H1 (cell line): Measurements from ENCODE around the gene SPEF1. TPM values are rescaled to one million over a fixed set of nuclear protein-coding genes. Genes with fewer than 3 reads are reported as not detected.

Source experiments
- CBX5 ChIP-seq: fragments of 300-800, 300-1000 bp; sonication (generic); IDR thresholded peaks from 2 replicates; pipeline ENCODE4 v1.7.1; 2016; ENCODE audit warnings: antibody characterized with exemption, low read length, low read depth
- PHF8 ChIP-seq: fragments of 200-600 bp; sonication (generic); conservative IDR thresholded peaks from 2 replicates; pipeline ENCODE4 v1.7.1; 2012; ENCODE audit warnings: low read depth, mild to moderate bottlenecking, inconsistent platforms, low read length, moderate library complexity
- RNF2 ChIP-seq: fragments of 200-900, 300-1000 bp; sonication (generic); IDR thresholded peaks from 2 replicates; pipeline ENCODE4 v1.7.1; 2016; ENCODE audit warnings: borderline replicate concordance, low read depth, mild to moderate bottlenecking, antibody characterized with exemption, low read length; ENCODE audit not compliant: poor library complexity, severe bottlenecking; ENCODE audit errors: missing control alignments
- TAF7 ChIP-seq: optimal IDR thresholded peaks from 2 replicates; pipeline ENCODE3; 2011; ENCODE audit warnings: low read depth, mild to moderate bottlenecking, inconsistent platforms, low read length, moderate library complexity, borderline replicate concordance
- polyA plus RNA-seq, 7 experiments: library from polyadenylated mRNA; depleted of rRNA in 3 of 7; stranded (reverse) in 5 of 7; unstranded in 2 of 7; fragments of >200 nt in 5 of 7; fragments of 200-250 nt in 2 of 7; gene quantifications; 1 replicate in 5 of 7; 2 replicates in 1 of 7; 4 replicates in 1 of 7; pipeline versions ENCODE4 v1.2.1 to v1.2.3, GENCODE V29; 2011 to 2013; ENCODE audit warnings: missing spikeins in 2 of 7, mixed read lengths in 2 of 7
- total RNA-seq: library from RNA; stranded (reverse); fragmentation: NEBNext Ultra II Directional; extraction: Animal tissue kit (Norgen Biotek cat#: 25700); gene quantifications from 2 replicates; pipeline ENCODE4 v1.2.1, GENCODE V29; 2021
- TF ChIP-seq, protein P1 (sequence below): fragments of 300-600 bp; sonication (generic); IDR thresholded peaks from 2 replicates; pipeline ENCODE4 v1.7.1; 2012; ENCODE audit warnings: low read length, moderate library complexity, mild to moderate bottlenecking, inconsistent platforms; ENCODE audit not compliant: insufficient replicate concordance

SPEF1 gene
- total and polyA plus RNA-seq, 2 of the 8 experiments (the other 6 are each of a cell fraction or from before 2014, with no cell fraction given), result 0.51 to 0.71 TPM

DNA sequence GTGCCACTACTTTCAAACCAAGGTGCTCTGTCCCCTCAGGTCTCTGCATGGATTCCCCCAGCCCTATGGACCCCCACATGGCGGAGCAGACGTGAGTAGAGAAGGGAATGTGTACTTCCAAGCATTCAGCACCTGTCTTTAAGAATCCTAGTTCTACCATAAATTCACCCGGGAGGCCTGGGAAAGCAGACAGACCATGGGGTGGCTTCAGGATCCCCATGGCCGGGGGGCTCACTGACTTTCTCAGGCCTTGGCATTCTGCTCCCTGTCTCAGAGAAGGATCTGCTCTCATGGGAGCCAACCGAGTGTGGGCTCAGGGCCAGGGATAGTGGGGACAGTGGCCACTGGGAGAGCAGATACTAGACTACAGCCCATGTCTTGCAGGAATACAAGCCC is 17.1 kb upstream of the SPEF1 start (continued):
- TF ChIP-seq, protein P1, sequence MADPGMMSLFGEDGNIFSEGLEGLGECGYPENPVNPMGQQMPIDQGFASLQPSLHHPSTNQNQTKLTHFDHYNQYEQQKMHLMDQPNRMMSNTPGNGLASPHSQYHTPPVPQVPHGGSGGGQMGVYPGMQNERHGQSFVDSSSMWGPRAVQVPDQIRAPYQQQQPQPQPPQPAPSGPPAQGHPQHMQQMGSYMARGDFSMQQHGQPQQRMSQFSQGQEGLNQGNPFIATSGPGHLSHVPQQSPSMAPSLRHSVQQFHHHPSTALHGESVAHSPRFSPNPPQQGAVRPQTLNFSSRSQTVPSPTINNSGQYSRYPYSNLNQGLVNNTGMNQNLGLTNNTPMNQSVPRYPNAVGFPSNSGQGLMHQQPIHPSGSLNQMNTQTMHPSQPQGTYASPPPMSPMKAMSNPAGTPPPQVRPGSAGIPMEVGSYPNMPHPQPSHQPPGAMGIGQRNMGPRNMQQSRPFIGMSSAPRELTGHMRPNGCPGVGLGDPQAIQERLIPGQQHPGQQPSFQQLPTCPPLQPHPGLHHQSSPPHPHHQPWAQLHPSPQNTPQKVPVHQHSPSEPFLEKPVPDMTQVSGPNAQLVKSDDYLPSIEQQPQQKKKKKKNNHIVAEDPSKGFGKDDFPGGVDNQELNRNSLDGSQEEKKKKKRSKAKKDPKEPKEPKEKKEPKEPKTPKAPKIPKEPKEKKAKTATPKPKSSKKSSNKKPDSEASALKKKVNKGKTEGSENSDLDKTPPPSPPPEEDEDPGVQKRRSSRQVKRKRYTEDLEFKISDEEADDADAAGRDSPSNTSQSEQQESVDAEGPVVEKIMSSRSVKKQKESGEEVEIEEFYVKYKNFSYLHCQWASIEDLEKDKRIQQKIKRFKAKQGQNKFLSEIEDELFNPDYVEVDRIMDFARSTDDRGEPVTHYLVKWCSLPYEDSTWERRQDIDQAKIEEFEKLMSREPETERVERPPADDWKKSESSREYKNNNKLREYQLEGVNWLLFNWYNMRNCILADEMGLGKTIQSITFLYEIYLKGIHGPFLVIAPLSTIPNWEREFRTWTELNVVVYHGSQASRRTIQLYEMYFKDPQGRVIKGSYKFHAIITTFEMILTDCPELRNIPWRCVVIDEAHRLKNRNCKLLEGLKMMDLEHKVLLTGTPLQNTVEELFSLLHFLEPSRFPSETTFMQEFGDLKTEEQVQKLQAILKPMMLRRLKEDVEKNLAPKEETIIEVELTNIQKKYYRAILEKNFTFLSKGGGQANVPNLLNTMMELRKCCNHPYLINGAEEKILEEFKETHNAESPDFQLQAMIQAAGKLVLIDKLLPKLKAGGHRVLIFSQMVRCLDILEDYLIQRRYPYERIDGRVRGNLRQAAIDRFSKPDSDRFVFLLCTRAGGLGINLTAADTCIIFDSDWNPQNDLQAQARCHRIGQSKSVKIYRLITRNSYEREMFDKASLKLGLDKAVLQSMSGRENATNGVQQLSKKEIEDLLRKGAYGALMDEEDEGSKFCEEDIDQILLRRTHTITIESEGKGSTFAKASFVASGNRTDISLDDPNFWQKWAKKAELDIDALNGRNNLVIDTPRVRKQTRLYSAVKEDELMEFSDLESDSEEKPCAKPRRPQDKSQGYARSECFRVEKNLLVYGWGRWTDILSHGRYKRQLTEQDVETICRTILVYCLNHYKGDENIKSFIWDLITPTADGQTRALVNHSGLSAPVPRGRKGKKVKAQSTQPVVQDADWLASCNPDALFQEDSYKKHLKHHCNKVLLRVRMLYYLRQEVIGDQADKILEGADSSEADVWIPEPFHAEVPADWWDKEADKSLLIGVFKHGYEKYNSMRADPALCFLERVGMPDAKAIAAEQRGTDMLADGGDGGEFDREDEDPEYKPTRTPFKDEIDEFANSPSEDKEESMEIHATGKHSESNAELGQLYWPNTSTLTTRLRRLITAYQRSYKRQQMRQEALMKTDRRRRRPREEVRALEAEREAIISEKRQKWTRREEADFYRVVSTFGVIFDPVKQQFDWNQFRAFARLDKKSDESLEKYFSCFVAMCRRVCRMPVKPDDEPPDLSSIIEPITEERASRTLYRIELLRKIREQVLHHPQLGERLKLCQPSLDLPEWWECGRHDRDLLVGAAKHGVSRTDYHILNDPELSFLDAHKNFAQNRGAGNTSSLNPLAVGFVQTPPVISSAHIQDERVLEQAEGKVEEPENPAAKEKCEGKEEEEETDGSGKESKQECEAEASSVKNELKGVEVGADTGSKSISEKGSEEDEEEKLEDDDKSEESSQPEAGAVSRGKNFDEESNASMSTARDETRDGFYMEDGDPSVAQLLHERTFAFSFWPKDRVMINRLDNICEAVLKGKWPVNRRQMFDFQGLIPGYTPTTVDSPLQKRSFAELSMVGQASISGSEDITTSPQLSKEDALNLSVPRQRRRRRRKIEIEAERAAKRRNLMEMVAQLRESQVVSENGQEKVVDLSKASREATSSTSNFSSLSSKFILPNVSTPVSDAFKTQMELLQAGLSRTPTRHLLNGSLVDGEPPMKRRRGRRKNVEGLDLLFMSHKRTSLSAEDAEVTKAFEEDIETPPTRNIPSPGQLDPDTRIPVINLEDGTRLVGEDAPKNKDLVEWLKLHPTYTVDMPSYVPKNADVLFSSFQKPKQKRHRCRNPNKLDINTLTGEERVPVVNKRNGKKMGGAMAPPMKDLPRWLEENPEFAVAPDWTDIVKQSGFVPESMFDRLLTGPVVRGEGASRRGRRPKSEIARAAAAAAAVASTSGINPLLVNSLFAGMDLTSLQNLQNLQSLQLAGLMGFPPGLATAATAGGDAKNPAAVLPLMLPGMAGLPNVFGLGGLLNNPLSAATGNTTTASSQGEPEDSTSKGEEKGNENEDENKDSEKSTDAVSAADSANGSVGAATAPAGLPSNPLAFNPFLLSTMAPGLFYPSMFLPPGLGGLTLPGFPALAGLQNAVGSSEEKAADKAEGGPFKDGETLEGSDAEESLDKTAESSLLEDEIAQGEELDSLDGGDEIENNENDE, result no peak
- TF ChIP-seq CBX5, result no peak
- TF ChIP-seq RNF2, result no peak
- no peak for TF ChIP-seq TAF7
- no peak for TF ChIP-seq PHF8
